ENCODE results near the gene STARD8. TPM values are rescaled to one million over a fixed set of nuclear protein-coding genes. Genes with fewer than 3 reads are reported as not detected.
"Not testable (repeated sequence)": the region's sequence is repeated elsewhere in the genome, so short reads cannot be mapped to it uniquely, and the experiment has no call there.

The STARD8 gene
- total RNA-seq, 1 experiment from 2014 or later = not detected

DNA sequence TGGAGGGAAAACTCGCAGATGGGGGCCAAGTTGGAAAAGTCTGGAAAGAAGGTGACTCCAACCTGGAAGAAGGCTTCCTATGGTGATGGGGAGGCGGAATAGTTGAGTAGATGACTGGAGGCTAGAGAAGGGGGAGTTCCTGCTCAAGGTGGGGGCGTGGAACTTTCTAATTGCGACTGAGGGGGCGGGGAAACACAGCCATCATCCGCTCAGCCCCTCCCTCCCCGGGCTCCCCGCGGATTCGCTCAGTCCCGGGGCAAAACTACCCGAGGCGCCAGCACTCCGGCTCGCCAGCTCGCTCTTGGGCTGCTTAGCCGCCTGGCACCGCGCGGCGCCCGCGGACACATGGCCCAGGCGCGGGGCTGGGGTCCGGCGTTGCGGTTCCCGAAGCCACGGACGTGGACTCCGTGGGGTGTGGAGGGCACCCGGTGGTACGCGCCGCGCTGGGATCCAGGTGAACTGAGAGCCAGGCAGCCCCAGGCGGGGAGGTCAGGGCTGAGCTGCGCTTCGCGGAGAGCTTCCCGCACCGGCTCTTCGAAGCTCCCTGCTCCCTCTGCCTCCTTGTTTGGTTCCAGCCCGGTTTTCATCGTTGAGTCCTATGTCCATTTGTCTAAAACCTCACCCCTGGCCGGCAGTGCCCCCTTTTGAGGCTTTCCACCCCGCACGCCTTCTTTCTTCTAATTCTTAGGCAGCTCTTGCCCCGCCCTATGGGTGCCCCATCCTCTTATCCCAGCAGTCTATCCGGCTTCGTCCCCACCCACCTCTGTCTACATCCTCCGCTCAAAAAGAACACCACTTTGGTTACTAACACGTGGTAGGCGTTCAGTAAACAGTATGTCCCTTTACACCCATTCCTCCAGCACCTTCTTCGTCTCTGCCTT lies 38.9 kb downstream of the STARD8 start:
- Histone ChIP-seq H3K4me3 (ENCODE audit: low read length) (no peak overlapping the region), H2AFZ (ENCODE audit: low read length) (no peak overlapping the region)
- no peak for DNase-seq

DNA sequence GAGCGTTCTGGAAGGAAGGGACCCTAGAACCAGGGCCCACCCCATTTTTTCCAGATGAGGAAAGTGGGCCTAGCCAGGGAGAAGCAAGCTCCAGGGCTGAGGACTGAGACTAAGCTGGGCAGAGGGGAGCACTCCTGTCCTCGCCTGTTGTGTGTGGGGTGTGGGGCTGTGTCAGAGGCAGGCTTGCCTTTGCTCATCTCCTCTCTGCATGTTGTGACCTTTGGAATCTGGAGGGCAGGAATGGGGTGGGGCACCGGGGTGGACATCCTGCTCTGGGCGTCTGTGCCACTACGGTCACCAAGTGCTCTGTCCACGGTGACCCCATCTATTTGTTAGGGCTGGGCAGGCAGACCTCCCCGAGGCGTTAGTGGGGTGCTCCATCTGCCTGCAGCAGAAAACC lies 41.5 kb downstream of the STARD8 start:
- not testable (repeated sequence) for DNase-seq; H4K20me1 ChIP-seq (ENCODE audit: insufficient read depth, low read depth, low read length); H3K36me3 ChIP-seq (ENCODE audit: insufficient read depth, low read length); H3K4me1 ChIP-seq (ENCODE audit: low read length); H3K27ac ChIP-seq (ENCODE audit: low read length); H3K79me2 ChIP-seq (ENCODE audit: low read length); H3K4me3 ChIP-seq (ENCODE audit: low read length); H2AFZ ChIP-seq (ENCODE audit: low read length); H3K9me3 ChIP-seq (ENCODE audit: low read length); H3K4me2 ChIP-seq (ENCODE audit: low read depth, low read length, poor library complexity, severe bottlenecking); H3K9me2 ChIP-seq (replicated peaks; ENCODE audit: insufficient read depth, low read length); H3K27me3 ChIP-seq (ENCODE audit: low read length); H3K9ac ChIP-seq (ENCODE audit: low read length)

More for the DNA sequence above, 38.9 kb downstream of the STARD8 start:
- no peaks in the 10 kb centered on the region for H3K79me2 ChIP-seq (ENCODE audit: low read length)
- H3K27me3 ChIP-seq (ENCODE audit: low read length) = no peaks in the 10 kb centered on the region
- H3K4me1 ChIP-seq (ENCODE audit: low read length) = peaks cover 4% of the 10 kb centered on the region; the same call in 1 of the 2 replicates
- H3K4me2 ChIP-seq (ENCODE audit: low read depth, low read length, poor library complexity, severe bottlenecking) = no peak overlapping the region
- no peaks in the 10 kb centered on the region for H3K9me3 ChIP-seq (ENCODE audit: low read length)
- no peak overlapping the region for H3K27ac ChIP-seq (ENCODE audit: low read length)
- no peaks in the 10 kb centered on the region for H3K36me3 ChIP-seq (ENCODE audit: insufficient read depth, low read length)
- no peaks in the 10 kb centered on the region for H4K20me1 ChIP-seq (ENCODE audit: insufficient read depth, low read depth, low read length)
- H3K9ac ChIP-seq (ENCODE audit: low read length) = no peak overlapping the region
- no peaks in the 10 kb centered on the region for H3K9me2 ChIP-seq (replicated peaks; ENCODE audit: insufficient read depth, low read length)

GRCh38 chrX:68690936-68691501 lies 43.6 kb downstream of the STARD8 start:
- Histone ChIP-seq H3K36me3 (ENCODE audit: insufficient read depth, low read length) (no peaks in the 10 kb centered on the region), H3K27ac (ENCODE audit: low read length) (no peak overlapping the region), H3K9me2 (replicated peaks; ENCODE audit: insufficient read depth, low read length) (no peaks in the 10 kb centered on the region), H3K9me3 (ENCODE audit: low read length) (no peaks in the 10 kb centered on the region), H2AFZ (ENCODE audit: low read length) (no peak overlapping the region), H3K4me1 (ENCODE audit: low read length) (no peaks in the 10 kb centered on the region), H3K4me2 (ENCODE audit: low read depth, low read length, poor library complexity, severe bottlenecking) (no peak overlapping the region), H3K27me3 (ENCODE audit: low read length) (no peaks in the 10 kb centered on the region), H3K4me3 (ENCODE audit: low read length) (no peak overlapping the region), H3K79me2 (ENCODE audit: low read length) (no peaks in the 10 kb centered on the region), H4K20me1 (ENCODE audit: insufficient read depth, low read depth, low read length) (no peaks in the 10 kb centered on the region), H3K9ac (ENCODE audit: low read length) (no peak overlapping the region)
- no peak for DNase-seq

GRCh38 chrX:68691921-68692320 lies 44.5 kb downstream of the STARD8 start:
- no peak overlapping the region for H3K27ac ChIP-seq (ENCODE audit: low read length)
- no peaks in the 10 kb centered on the region for H3K4me1 ChIP-seq (ENCODE audit: low read length)
- no peaks in the 10 kb centered on the region for H3K79me2 ChIP-seq (ENCODE audit: low read length)
- H3K9ac ChIP-seq (ENCODE audit: low read length) = no peak overlapping the region
- no peak overlapping the region for H3K4me2 ChIP-seq (ENCODE audit: low read depth, low read length, poor library complexity, severe bottlenecking)
- H3K36me3 ChIP-seq (ENCODE audit: insufficient read depth, low read length) = no peaks in the 10 kb centered on the region
- no peak for DNase-seq
- H4K20me1 ChIP-seq (ENCODE audit: insufficient read depth, low read depth, low read length) = no peaks in the 10 kb centered on the region
- H3K4me3 ChIP-seq (ENCODE audit: low read length) = no peak overlapping the region
- no peaks in the 10 kb centered on the region for H3K9me3 ChIP-seq (ENCODE audit: low read length)
- no peak overlapping the region for H2AFZ ChIP-seq (ENCODE audit: low read length)
- no peaks in the 10 kb centered on the region for H3K9me2 ChIP-seq (replicated peaks; ENCODE audit: insufficient read depth, low read length)
- H3K27me3 ChIP-seq (ENCODE audit: low read length) = no peaks in the 10 kb centered on the region

DNA sequence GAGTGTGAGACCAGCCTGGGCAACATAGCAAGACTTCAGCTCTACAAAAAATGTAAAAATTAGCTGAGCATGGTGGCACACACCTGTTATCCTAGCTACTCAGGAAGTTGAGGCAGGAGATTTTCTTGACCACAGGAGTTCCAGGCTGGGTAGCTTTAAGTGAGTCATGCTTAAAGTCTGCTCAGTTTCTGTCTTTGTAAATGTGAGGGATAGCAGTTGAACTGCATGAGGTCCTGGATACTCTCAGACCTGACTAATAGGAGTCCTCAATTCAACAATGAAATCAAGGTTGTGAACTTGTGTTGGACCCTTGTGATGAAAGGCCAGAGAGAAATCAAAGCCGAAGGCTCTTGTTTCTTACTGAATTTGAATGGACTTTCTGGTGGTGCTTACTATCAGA lies 45.2 kb downstream of the STARD8 start:
- Histone ChIP-seq H2AFZ (ENCODE audit: low read length) (no peak overlapping the region), H3K9ac (ENCODE audit: low read length) (no peak overlapping the region), H4K20me1 (ENCODE audit: insufficient read depth, low read depth, low read length) (no peaks in the 10 kb centered on the region), H3K4me3 (ENCODE audit: low read length) (no peak overlapping the region), H3K4me2 (ENCODE audit: low read depth, low read length, poor library complexity, severe bottlenecking) (no peak overlapping the region), H3K4me1 (ENCODE audit: low read length) (no peaks in the 10 kb centered on the region), H3K79me2 (ENCODE audit: low read length) (no peaks in the 10 kb centered on the region), H3K36me3 (ENCODE audit: insufficient read depth, low read length) (no peaks in the 10 kb centered on the region), H3K27me3 (ENCODE audit: low read length) (no peaks in the 10 kb centered on the region), H3K9me2 (replicated peaks; ENCODE audit: insufficient read depth, low read length) (no peaks in the 10 kb centered on the region), H3K27ac (ENCODE audit: low read length) (no peak overlapping the region), H3K9me3 (ENCODE audit: low read length) (no peaks in the 10 kb centered on the region)
- DNase-seq = no peak

GRCh38 chrX:68693481-68694434 lies 46.3 kb downstream of the STARD8 start:
- Histone ChIP-seq H3K4me2 (ENCODE audit: low read depth, low read length, poor library complexity, severe bottlenecking) (no peak overlapping the region), H3K79me2 (ENCODE audit: low read length) (no peaks in the 10 kb centered on the region), H3K9me2 (replicated peaks; ENCODE audit: insufficient read depth, low read length) (no peaks in the 10 kb centered on the region), H2AFZ (ENCODE audit: low read length) (no peak overlapping the region), H3K4me1 (ENCODE audit: low read length) (no peaks in the 10 kb centered on the region), H3K27ac (ENCODE audit: low read length) (no peak overlapping the region), H3K36me3 (ENCODE audit: insufficient read depth, low read length) (no peaks in the 10 kb centered on the region), H3K9me3 (ENCODE audit: low read length) (no peaks in the 10 kb centered on the region), H3K27me3 (ENCODE audit: low read length) (no peaks in the 10 kb centered on the region), H3K4me3 (ENCODE audit: low read length) (no peak overlapping the region), H4K20me1 (ENCODE audit: insufficient read depth, low read depth, low read length) (no peaks in the 10 kb centered on the region), H3K9ac (ENCODE audit: low read length) (no peak overlapping the region)
- DNase-seq = no peak

- DNase-seq = no peak
- Histone ChIP-seq H3K9ac (ENCODE audit: low read length) (no peak overlapping the region), H3K4me3 (ENCODE audit: low read length) (no peak overlapping the region), H3K4me2 (ENCODE audit: low read depth, low read length, poor library complexity, severe bottlenecking) (no peak overlapping the region), H3K27ac (ENCODE audit: low read length) (no peak overlapping the region), H3K79me2 (ENCODE audit: low read length) (no peaks in the 10 kb centered on the region), H3K4me1 (ENCODE audit: low read length) (no peaks in the 10 kb centered on the region), H3K36me3 (ENCODE audit: insufficient read depth, low read length) (no peaks in the 10 kb centered on the region), H3K9me2 (replicated peaks; ENCODE audit: insufficient read depth, low read length) (no peaks in the 10 kb centered on the region), H2AFZ (ENCODE audit: low read length) (no peak overlapping the region), H4K20me1 (ENCODE audit: insufficient read depth, low read depth, low read length) (no peaks in the 10 kb centered on the region), H3K9me3 (ENCODE audit: low read length) (no peaks in the 10 kb centered on the region), H3K27me3 (ENCODE audit: low read length) (no peaks in the 10 kb centered on the region)
These were observed 47.2 kb downstream of the STARD8 start for GRCh38 chrX:68694435-68695205.

All from Karpas-422 (cell line).